GM23338 (cell line): ENCODE data around the gene EHMT2.
"Not testable (repeated sequence)": the region's sequence is repeated elsewhere in the genome, so short reads cannot be mapped to it uniquely, and the experiment has no call there.

Experiments used
- EZH2phosphoT487 ChIP-seq: fragments of 200-600 bp; sonication (generic); IDR thresholded peaks from one replicate; pipeline ENCODE4 v1.8.1; 2018; ENCODE audit warnings: antibody characterized with exemption; ENCODE audit not compliant: unreplicated experiment
- TF ChIP-seq, protein P1 (sequence below), 2 experiments: fragments of 200-600 bp in 1 of 2; sonication (generic) in 1 of 2; conservative IDR thresholded peaks; 2 replicates each; pipeline versions ENCODE4 v1.5.1 to v1.6.1; 2016 to 2017; ENCODE audit warnings: antibody characterized with exemption in 2 of 2, low read depth in 2 of 2, mild to moderate bottlenecking in 2 of 2, moderate library complexity in 1 of 2

- TF ChIP-seq EZH2phosphoT487 = not testable (repeated sequence)
- TF ChIP-seq, protein P1, sequence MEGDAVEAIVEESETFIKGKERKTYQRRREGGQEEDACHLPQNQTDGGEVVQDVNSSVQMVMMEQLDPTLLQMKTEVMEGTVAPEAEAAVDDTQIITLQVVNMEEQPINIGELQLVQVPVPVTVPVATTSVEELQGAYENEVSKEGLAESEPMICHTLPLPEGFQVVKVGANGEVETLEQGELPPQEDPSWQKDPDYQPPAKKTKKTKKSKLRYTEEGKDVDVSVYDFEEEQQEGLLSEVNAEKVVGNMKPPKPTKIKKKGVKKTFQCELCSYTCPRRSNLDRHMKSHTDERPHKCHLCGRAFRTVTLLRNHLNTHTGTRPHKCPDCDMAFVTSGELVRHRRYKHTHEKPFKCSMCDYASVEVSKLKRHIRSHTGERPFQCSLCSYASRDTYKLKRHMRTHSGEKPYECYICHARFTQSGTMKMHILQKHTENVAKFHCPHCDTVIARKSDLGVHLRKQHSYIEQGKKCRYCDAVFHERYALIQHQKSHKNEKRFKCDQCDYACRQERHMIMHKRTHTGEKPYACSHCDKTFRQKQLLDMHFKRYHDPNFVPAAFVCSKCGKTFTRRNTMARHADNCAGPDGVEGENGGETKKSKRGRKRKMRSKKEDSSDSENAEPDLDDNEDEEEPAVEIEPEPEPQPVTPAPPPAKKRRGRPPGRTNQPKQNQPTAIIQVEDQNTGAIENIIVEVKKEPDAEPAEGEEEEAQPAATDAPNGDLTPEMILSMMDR (conservative IDR thresholded peaks at IDR 0.05; ENCODE audit: low read depth in 2 of 2) = not testable (repeated sequence)
Measured at GRCh38 chr6:31851980-31852718, 45.3 kb downstream of the EHMT2 start.
